H1 (cell line): ENCODE data around the gene RAB11FIP3. TPM values are rescaled to one million over a fixed set of nuclear protein-coding genes. Genes with fewer than 3 reads are reported as not detected.
"Not testable (repeated sequence)": the region's sequence is repeated elsewhere in the genome, so short reads cannot be mapped to it uniquely, and the experiment has no call there.

Experiments used
- CTCF ChIA-PET: fragments of 300-600 bp; sonication (Branson Sonifier 250); formaldehyde crosslinking; loops from one replicate; lab custom pipeline; 2021; ENCODE audit not compliant: partially characterized antibody; lab: Charles Lee
- POLR2A ChIA-PET: fragments of 300-600 bp; sonication (Branson Sonifier 250); formaldehyde crosslinking; loops from one replicate; lab custom pipeline; 2021; ENCODE audit warnings: inconsistent platforms; ENCODE audit not compliant: partially characterized antibody; lab: Charles Lee
- DNase-seq, 2 experiments: peaks; one replicate each; pipeline versions ENCODE4 v3.0.0 to v3.0.0-alpha.2; 2010 to 2022; ENCODE audit warnings: low spot score in 2 of 2, low read depth in 1 of 2, mixed read lengths in 1 of 2
- FAIRE-seq: peaks from 2 replicates; lab custom pipeline; 2011; peaks lifted over from hg19 to GRCh38; lab: Jason Lieb, UNC
- H2AFZ ChIP-seq: 2 replicates; pipeline ENCODE4 v1.8.1; 2012; ENCODE audit warnings: low read length, inconsistent platforms
- H2AK5ac ChIP-seq: 2 replicates; pipeline ENCODE4 v1.6.1; 2013; ENCODE audit warnings: low read depth, low read length
- H2BK120ac ChIP-seq: replicated peaks from 2 replicates; pipeline ENCODE3; 2013; ENCODE audit warnings: low read depth, low read length, inconsistent platforms
- H2BK12ac ChIP-seq: 2 replicates; pipeline ENCODE4 v1.6.1; 2013; ENCODE audit warnings: low read depth, low read length
- H2BK15ac ChIP-seq: 2 replicates; pipeline ENCODE4 v1.6.1; 2013; ENCODE audit warnings: low read length
- H2BK20ac ChIP-seq: 2 replicates; pipeline ENCODE4 v1.6.1; 2013; ENCODE audit warnings: low read length
- H2BK5ac ChIP-seq: 2 replicates; pipeline ENCODE4 v1.6.1; 2013; ENCODE audit warnings: low read depth, low read length
- H3K14ac ChIP-seq: 2 replicates; pipeline ENCODE4 v1.6.1; 2013; ENCODE audit warnings: inconsistent platforms; ENCODE audit not compliant: insufficient read length
- H3K18ac ChIP-seq: 2 replicates; pipeline ENCODE4 v1.6.1; 2013; ENCODE audit warnings: low read length; ENCODE audit errors: extremely low read depth
- H3K23ac ChIP-seq: 2 replicates; pipeline ENCODE4 v1.6.1; 2013; ENCODE audit warnings: inconsistent platforms; ENCODE audit not compliant: insufficient read length
- H3K23me2 ChIP-seq: 2 replicates; pipeline ENCODE4 v1.6.1; 2013; ENCODE audit warnings: low read depth, low read length
- H3K27ac ChIP-seq: 2 replicates; pipeline ENCODE4 v1.6.1; 2011; ENCODE audit warnings: low read depth, low read length, inconsistent platforms
- H3K27me3 ChIP-seq, 4 experiments: replicated peaks in 1 of 4; 1 replicate in 1 of 4; 2 replicates in 3 of 4; pipeline versions ENCODE4 v1.6.1 to v1.8.1; 2011 to 2013; ENCODE audit warnings: low read length in 3 of 4, mild to moderate bottlenecking in 3 of 4, inconsistent platforms in 2 of 4, mixed read lengths in 2 of 4, moderate library complexity in 1 of 4; ENCODE audit not compliant: control insufficient read depth in 3 of 4, insufficient read depth in 3 of 4; ENCODE audit errors: extremely low read depth in 1 of 4
- H3K36me3 ChIP-seq, 4 experiments: 2 replicates each; pipeline versions ENCODE4 v1.6.1 to v1.8.1; 2011 to 2013; ENCODE audit warnings: mild to moderate bottlenecking in 4 of 4, low read length in 3 of 4, moderate library complexity in 2 of 4, control low read depth in 1 of 4, inconsistent platforms in 1 of 4; ENCODE audit not compliant: insufficient read depth in 4 of 4, control insufficient read depth in 2 of 4
- H3K4ac ChIP-seq: replicated peaks from 2 replicates; pipeline ENCODE3; 2013; ENCODE audit warnings: low read length, low read depth, mixed read lengths, inconsistent platforms; ENCODE audit not compliant: insufficient read length
- H3K4me1 ChIP-seq, 4 experiments: replicated peaks in 1 of 4; 1 replicate in 1 of 4; 2 replicates in 3 of 4; pipeline versions ENCODE4 v1.6.1 to v1.8.1; 2011 to 2013; ENCODE audit warnings: low read length in 3 of 4, inconsistent platforms in 2 of 4, mixed read lengths in 1 of 4; ENCODE audit not compliant: insufficient read depth in 4 of 4, control insufficient read depth in 3 of 4
- H3K4me2 ChIP-seq, 2 experiments: 2 replicates each; pipeline versions ENCODE4 v1.6.1 to v1.8.1; 2011 to 2013; ENCODE audit warnings: low read depth in 2 of 2, low read length in 2 of 2, control low read depth in 1 of 2, inconsistent platforms in 1 of 2, mild to moderate bottlenecking in 1 of 2; ENCODE audit not compliant: insufficient read depth in 1 of 2
- H3K4me3 ChIP-seq, 4 experiments: fragments of 200-600, 300-600 bp in 1 of 4; sonication (generic), shearing (Covaris generic), sonication (Bioruptor Twin) in 1 of 4; 2 replicates each; pipeline versions ENCODE4 v1.5.1 to v1.8.1; 2011 to 2016; ENCODE audit warnings: low read length in 4 of 4, low read depth in 3 of 4, control low read depth in 2 of 4, inconsistent platforms in 2 of 4, mild to moderate bottlenecking in 2 of 4, mixed read lengths in 1 of 4, moderate library complexity in 1 of 4; ENCODE audit not compliant: insufficient read depth in 2 of 4; ENCODE audit errors: extremely low read depth in 1 of 4
- H3K56ac ChIP-seq: replicated peaks from 2 replicates; pipeline ENCODE3; 2013; ENCODE audit warnings: low read depth, mild to moderate bottlenecking, mixed read lengths, low read length, inconsistent platforms; ENCODE audit not compliant: insufficient read length
- H3K79me1 ChIP-seq: 2 replicates; pipeline ENCODE4 v1.6.1; 2013; ENCODE audit warnings: low read depth, low read length, control low read depth
- H3K79me2 ChIP-seq, 2 experiments: 2 replicates each; pipeline versions ENCODE4 v1.6.1 to v1.8.1; 2012 to 2013; ENCODE audit warnings: low read length in 2 of 2, mild to moderate bottlenecking in 2 of 2, inconsistent platforms in 1 of 2; ENCODE audit not compliant: insufficient read depth in 2 of 2, control insufficient read depth in 1 of 2
- H3K9ac ChIP-seq, 4 experiments: replicated peaks in 1 of 4; 1 replicate in 1 of 4; 2 replicates in 3 of 4; pipeline versions ENCODE4 v1.6.1 to v1.8.1; 2011 to 2013; ENCODE audit warnings: low read depth in 3 of 4, low read length in 3 of 4, control low read depth in 2 of 4, mild to moderate bottlenecking in 2 of 4, moderate library complexity in 2 of 4, inconsistent platforms in 1 of 4; ENCODE audit errors: extremely low read depth in 1 of 4
- H3K9me3 ChIP-seq, 2 experiments: 2 replicates each; pipeline versions ENCODE4 v1.6.1 to v1.8.1; 2012 to 2013; ENCODE audit warnings: mild to moderate bottlenecking in 2 of 2, moderate library complexity in 2 of 2, control low read depth in 1 of 2, inconsistent platforms in 1 of 2, low read depth in 1 of 2, low read length in 1 of 2, mixed read lengths in 1 of 2; ENCODE audit not compliant: insufficient read depth in 2 of 2
- H4K20me1 ChIP-seq, 2 experiments: replicated peaks in 1 of 2; 2 replicates each; pipeline versions ENCODE3 to v1.8.1; 2011 to 2013; ENCODE audit warnings: inconsistent platforms in 2 of 2, low read length in 2 of 2, mild to moderate bottlenecking in 1 of 2; ENCODE audit not compliant: insufficient read depth in 2 of 2, control insufficient read depth in 1 of 2
- H4K5ac ChIP-seq: 2 replicates; pipeline ENCODE4 v1.6.1; 2013; ENCODE audit warnings: low read length, low read depth, mixed read lengths, inconsistent platforms; ENCODE audit not compliant: insufficient read length
- H4K8ac ChIP-seq: 2 replicates; pipeline ENCODE4 v1.8.0; 2013; ENCODE audit warnings: mild to moderate bottlenecking, moderate library complexity, low read length, inconsistent platforms; ENCODE audit not compliant: insufficient read depth; ENCODE audit errors: extremely low read depth
- H4K91ac ChIP-seq: replicated peaks from 2 replicates; pipeline ENCODE3; 2013; ENCODE audit warnings: low read length, mixed read lengths, inconsistent platforms; ENCODE audit not compliant: insufficient read length
- WGBS, 2 experiments: shearing (Covaris generic) in 1 of 2; methylation state at CpG; one replicate each; pipeline versions ENCODE4 v1.1.6 to v1.1.7; 2013 to 2015; ENCODE audit warnings: low lambda C conversion rate in 2 of 2, mixed read lengths in 2 of 2, inconsistent platforms in 1 of 2, low coverage in 1 of 2, missing lambda C conversion rate in 1 of 2; ENCODE audit not compliant: insufficient replicate concordance in 2 of 2, insufficient coverage in 1 of 2, insufficient read length in 1 of 2; ENCODE audit errors: extremely low coverage in 1 of 2, missing lambda C conversion rate in 1 of 2; 5-methylcytosine and 5-hydroxymethylcytosine counted together
- polyA plus RNA-seq, 7 experiments: library from polyadenylated mRNA; depleted of rRNA in 3 of 7; stranded (reverse) in 5 of 7; unstranded in 2 of 7; fragments of >200 nt in 5 of 7; fragments of 200-250 nt in 2 of 7; gene quantifications; 1 replicate in 5 of 7; 2 replicates in 1 of 7; 4 replicates in 1 of 7; pipeline versions ENCODE4 v1.2.1 to v1.2.3, GENCODE V29; 2011 to 2013; ENCODE audit warnings: missing spikeins in 2 of 7, mixed read lengths in 2 of 7
- total RNA-seq: library from RNA; stranded (reverse); fragmentation: NEBNext Ultra II Directional; extraction: Animal tissue kit (Norgen Biotek cat#: 25700); gene quantifications from 2 replicates; pipeline ENCODE4 v1.2.1, GENCODE V29; 2021

Gene RAB11FIP3
- total and polyA plus RNA-seq, 2 of the 8 experiments (the other 6 are each of a cell fraction or from before 2014, with no cell fraction given): 9.3 to 35.2 TPM

DNA sequence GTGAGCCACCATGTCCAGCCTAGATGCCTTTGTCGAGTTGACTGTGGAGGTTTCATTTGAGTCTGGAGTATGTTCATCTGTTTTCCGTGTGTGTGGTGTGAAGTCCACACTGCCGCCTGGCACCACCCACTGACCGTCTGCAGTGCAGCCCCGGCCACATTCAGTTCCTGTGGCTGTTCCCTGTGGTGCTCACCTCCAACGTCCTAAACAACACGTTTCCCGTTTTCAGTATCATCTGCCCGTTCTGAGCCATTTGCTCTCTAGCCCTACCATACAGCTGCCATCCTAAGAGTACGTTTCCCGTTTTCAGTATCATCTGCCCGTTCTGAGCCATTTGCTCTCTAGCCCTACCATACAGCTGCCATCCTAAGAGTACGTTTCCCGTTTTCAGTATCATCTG is 82.1 kb downstream of the RAB11FIP3 start:
- H3K27me3 ChIP-seq, H3K36me3 ChIP-seq, DNase-seq, H2AK5ac ChIP-seq, H3K4ac ChIP-seq, H3K56ac ChIP-seq, CTCF ChIA-PET, H3K79me1 ChIP-seq, FAIRE-seq, H3K14ac ChIP-seq, H3K4me1 ChIP-seq, H3K9ac ChIP-seq, H3K23ac ChIP-seq, H4K20me1 ChIP-seq, H2BK5ac ChIP-seq, H3K9me3 ChIP-seq, H2AFZ ChIP-seq, H4K91ac ChIP-seq, H3K27ac ChIP-seq, H2BK12ac ChIP-seq, H3K18ac ChIP-seq, H2BK15ac ChIP-seq, H4K8ac ChIP-seq, H3K23me2 ChIP-seq, H4K5ac ChIP-seq, H3K79me2 ChIP-seq, H2BK20ac ChIP-seq, H2BK120ac ChIP-seq, H3K4me3 ChIP-seq, H3K4me2 ChIP-seq: not testable (repeated sequence)
- 94% methylated on average over 14 of the region's 14 CpGs; no CpG with 5 or more reads in 1 of the 2 experiments for WGBS, 2 experiments
- POLR2A ChIA-PET: interaction anchor here (2.0 kb wide), 1 partner anchor 12 kb away, joined by 5 read pairs; no protein-coding TSS in a partner anchor
